SK-N-SH (cell line): ENCODE measurements around the gene SETBP1. TPM values are rescaled to one million over a fixed set of nuclear protein-coding genes. Genes with fewer than 3 reads are reported as not detected.
A peak's percentile ranks its signal among the peaks of the same experiment; 100 is the strongest.

Experiments
- CTCF ChIA-PET: fragments of 300-600, 350-600 bp; formaldehyde crosslinking; extraction: SDS; loops from one replicate; lab custom pipeline; 2021; lab: Yijun Ruan, JAX
- POLR2A ChIA-PET: fragments of 350-600 bp; sonication (Branson Sonifier 250); formaldehyde crosslinking; extraction: SDS; loops from one replicate; lab custom pipeline; 2020; ENCODE audit warnings: antibody characterized with exemption, inconsistent platforms; lab: Yijun Ruan, JAX
- DNase-seq: peaks from one replicate; pipeline ENCODE4 v3.0.0; 2012
- H2AFZ ChIP-seq: fragments of 200-600 bp; sonication (generic); 2 replicates; pipeline ENCODE4 v1.8.1; 2016; ENCODE audit warnings: antibody characterized with exemption, mild to moderate bottlenecking, low read depth
- H3F3A ChIP-seq: fragments of 200-600 bp; sonication (generic); replicated peaks from 2 replicates; pipeline ENCODE3; 2016; ENCODE audit warnings: antibody characterized with exemption, mild to moderate bottlenecking; ENCODE audit not compliant: insufficient read depth
- H3K27ac ChIP-seq, 2 experiments: fragments of 200-500 bp in 1 of 2; fragments of 200-600 bp in 1 of 2; sonication (Bioruptor generic) in 1 of 2; sonication (generic), shearing (Covaris generic) in 1 of 2; 2 replicates each; pipeline versions ENCODE4 v1.5.1 to v1.6.1; 2014 to 2016; ENCODE audit warnings: low read depth in 2 of 2, inconsistent platforms in 1 of 2, low read length in 1 of 2, mild to moderate bottlenecking in 1 of 2, mixed read lengths in 1 of 2
- H3K27me3 ChIP-seq: fragments of 200-600 bp; sonication (generic), shearing (Covaris generic); 2 replicates; pipeline ENCODE4 v1.6.1; 2016; ENCODE audit warnings: mixed run types; ENCODE audit not compliant: insufficient read depth
- H3K36me3 ChIP-seq, 2 experiments: fragments of 200-500 bp in 1 of 2; fragments of 200-600 bp in 1 of 2; sonication (Bioruptor generic) in 1 of 2; sonication (generic) in 1 of 2; replicated peaks in 1 of 2; 2 replicates each; pipeline versions ENCODE3 to v1.5.1; 2014 to 2016; ENCODE audit warnings: low read length in 1 of 2, mild to moderate bottlenecking in 1 of 2; ENCODE audit not compliant: insufficient read depth in 2 of 2, control insufficient read depth in 1 of 2
- H3K4me1 ChIP-seq, 2 experiments: fragments of 200-500 bp in 1 of 2; fragments of 200-600 bp in 1 of 2; sonication (Bioruptor generic) in 1 of 2; sonication (generic), shearing (Covaris generic) in 1 of 2; 2 replicates each; pipeline versions ENCODE4 v1.5.1 to v1.6.1; 2014 to 2016; ENCODE audit warnings: low read depth in 1 of 2, low read length in 1 of 2, mixed run types in 1 of 2; ENCODE audit not compliant: insufficient read depth in 2 of 2, control insufficient read depth in 1 of 2
- H3K4me2 ChIP-seq: fragments of 200-600 bp; sonication (generic), shearing (Covaris generic); 2 replicates; pipeline ENCODE4 v1.6.1; 2017; ENCODE audit warnings: mixed run types
- H3K4me3 ChIP-seq, 2 experiments: fragments of 200-500 bp in 1 of 2; fragments of 200-600 bp in 1 of 2; sonication (Bioruptor generic) in 1 of 2; sonication (generic), shearing (Covaris generic) in 1 of 2; 2 replicates each; pipeline versions ENCODE4 v1.5.1 to v1.8.1; 2014 to 2016; ENCODE audit warnings: low read depth in 2 of 2, inconsistent platforms in 1 of 2, low read length in 1 of 2, mild to moderate bottlenecking in 1 of 2, mixed read lengths in 1 of 2, moderate library complexity in 1 of 2
- H3K79me2 ChIP-seq: fragments of 200-600 bp; sonication (generic); 2 replicates; pipeline ENCODE4 v1.8.1; 2017; ENCODE audit warnings: mild to moderate bottlenecking; ENCODE audit not compliant: insufficient read depth
- H3K9ac ChIP-seq: fragments of 200-600 bp; sonication (generic); 2 replicates; pipeline ENCODE4 v1.6.1; 2017; ENCODE audit warnings: mixed run types
- H3K9me2 ChIP-seq: fragments of 200-600 bp; sonication (generic); 2 replicates; pipeline ENCODE4 v1.6.1; 2017; ENCODE audit warnings: mixed run types
- H3K9me3 ChIP-seq: fragments of 200-600 bp; sonication (generic); 2 replicates; pipeline ENCODE4 v1.6.1; 2017; ENCODE audit warnings: mixed run types, mild to moderate bottlenecking, moderate library complexity
- H4K20me1 ChIP-seq: fragments of 200-600 bp; sonication (generic); 2 replicates; pipeline ENCODE4 v1.6.1; 2017; ENCODE audit warnings: mild to moderate bottlenecking, mixed run types; ENCODE audit not compliant: insufficient read depth
- FOXJ3 ChIP-seq: sonication (generic); formaldehyde crosslinking; IDR thresholded peaks from 2 replicates; pipeline ENCODE4 v1.5.1; 2020; ENCODE audit warnings: mild to moderate bottlenecking, missing genetic modification reagents
- GABPA ChIP-seq: IDR thresholded peaks from 2 replicates; pipeline ENCODE4 v1.4.0; 2012; ENCODE audit warnings: low read depth, mild to moderate bottlenecking
- MEF2A ChIP-seq: IDR thresholded peaks from 2 replicates; pipeline ENCODE4 v1.4.0; 2012; ENCODE audit warnings: low read depth, borderline replicate concordance
- NFIC ChIP-seq: IDR thresholded peaks from 2 replicates; pipeline ENCODE4 v1.4.0; 2012; ENCODE audit warnings: borderline replicate concordance
- NRF1 ChIP-seq: IDR thresholded peaks from 2 replicates; pipeline ENCODE4 v1.6.1; 2012; ENCODE audit warnings: low read depth, mild to moderate bottlenecking, low read length
- POLR2AphosphoS5 ChIP-seq: IDR thresholded peaks from 2 replicates; pipeline ENCODE4 v1.6.1; 2012; ENCODE audit warnings: low read depth, low read length
- RAD21 ChIP-seq: IDR thresholded peaks from 2 replicates; pipeline ENCODE4 v1.6.1; 2012; ENCODE audit warnings: mild to moderate bottlenecking, low read length
- RFX5 ChIP-seq: IDR thresholded peaks from 2 replicates; pipeline ENCODE4 v1.6.1; 2012; ENCODE audit warnings: mild to moderate bottlenecking, improper control_type of control experiment, low read length
- TAF1 ChIP-seq: IDR thresholded peaks from 2 replicates; pipeline ENCODE4 v1.6.1; 2012; ENCODE audit warnings: low read depth, mild to moderate bottlenecking, low read length, moderate library complexity, borderline replicate concordance
- TCF12 ChIP-seq: IDR thresholded peaks from 2 replicates; pipeline ENCODE4 v1.4.0; 2012
- YY1 ChIP-seq: IDR thresholded peaks from 2 replicates; pipeline ENCODE4 v1.4.0; 2012; ENCODE audit warnings: low read depth, mild to moderate bottlenecking
- WGBS: methylation state at CpG from one replicate; pipeline ENCODE4 v1.1.6; 2017; ENCODE audit warnings: low lambda C conversion rate; 5-methylcytosine and 5-hydroxymethylcytosine counted together
- polyA plus RNA-seq, 3 experiments: library from polyadenylated mRNA; depleted of rRNA; stranded (reverse); fragments of >200 nt; gene quantifications; 2 replicates each; pipeline ENCODE4 v1.2.3, GENCODE V29; 2012
- TF ChIP-seq, protein P1 (sequence below): fragments of 200-600 bp; sonication (generic); IDR thresholded peaks from 2 replicates; pipeline ENCODE4 v1.6.1; 2017; ENCODE audit warnings: antibody characterized with exemption, mild to moderate bottlenecking, moderate library complexity
- TF ChIP-seq, protein P2 (sequence below): fragments of 150-350 bp; IDR thresholded peaks from 2 replicates; pipeline ENCODE4 v1.6.1; 2016; ENCODE audit warnings: mild to moderate bottlenecking, low read depth, low read length
- TF ChIP-seq, protein P3 (sequence below): IDR thresholded peaks from 2 replicates; pipeline ENCODE4 v1.4.0; 2012; ENCODE audit warnings: low read depth

Gene SETBP1
- polyA plus RNA-seq, 1 of the 3 experiments (the other 2 are of a cell fraction) = 3.0 TPM

DNA sequence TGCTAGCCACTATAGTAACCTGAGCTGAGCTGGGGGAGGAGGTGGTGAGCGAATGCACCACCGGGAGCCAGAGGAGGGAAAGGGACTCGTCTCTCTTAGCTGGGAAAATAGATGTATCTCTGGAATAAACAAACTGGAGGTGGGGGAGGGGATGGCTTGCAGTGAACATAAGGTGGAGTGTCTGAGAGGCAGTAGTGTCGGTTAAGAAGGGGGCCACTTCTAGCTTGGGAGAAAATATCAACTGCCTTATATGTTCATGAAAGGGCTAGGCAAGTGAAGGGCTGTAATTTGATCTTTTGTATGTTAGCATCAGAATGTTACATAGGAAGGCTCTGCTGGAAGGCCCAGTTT, 2.2 kb downstream of the SETBP1 start:
- Histone ChIP-seq H3K79me2 (peaks cover 52% of the 10 kb centered on the region), H3K4me2 (peak overlapping the region; percentile 93), H3K27me3 (no peaks in the 10 kb centered on the region), H3K27ac (peak overlapping the region in 1 of 2 experiments; percentile 40; a peak in 2 of 4 replicates), H2AFZ (0 out of 2 replicates have a peak overlapping the region, but pooled peaks have one; percentile 9), H3K9me3 (no peaks in the 10 kb centered on the region), H3K4me3 (peak overlapping the region in 1 of 2 experiments; percentile 74; a peak in 2 of 4 replicates), H4K20me1 (no peaks in the 10 kb centered on the region), H3K9me2 (no peaks in the 10 kb centered on the region), H3F3A (peaks cover 7% of the 10 kb centered on the region), H3K9ac (no peak overlapping the region), H3K36me3 (no peaks in the 10 kb centered on the region), H3K4me1 (peaks cover 29 to 32% of the 10 kb centered on the region in 2 experiments)
- ChIA-PET POLR2A (no interaction called here), CTCF (interaction anchor here (0.6 kb wide), 1 partner anchor 374 kb away, joined by 3 read pairs; no protein-coding TSS in a partner anchor)
- TF ChIP-seq RAD21 = no peak
- TF ChIP-seq TAF1 = no peak
- DNase-seq = no peak
- 61% methylated on average over 4 of the region's 4 CpGs for WGBS

DNA sequence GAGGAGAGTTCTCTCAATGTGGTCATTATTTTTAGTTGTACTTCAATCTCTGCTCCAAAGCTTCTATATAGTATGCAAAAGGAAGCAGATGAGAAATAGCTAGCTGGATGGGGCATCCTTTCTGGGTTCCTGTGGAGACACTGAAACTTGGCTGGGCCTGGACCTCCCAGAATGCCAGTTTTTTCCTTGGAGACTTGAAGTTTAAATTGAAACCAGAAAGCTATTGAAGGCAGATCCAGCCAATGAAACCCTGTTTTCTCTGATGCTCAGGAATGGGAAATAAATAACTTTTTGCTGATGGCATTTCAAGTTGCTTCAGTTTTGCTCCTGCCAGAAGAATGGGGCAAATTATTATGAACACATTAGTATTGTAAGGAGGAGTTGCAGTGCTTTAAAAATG, 2.9 kb downstream of the SETBP1 start:
- peak overlapping the region; percentile 40 to 69; a peak in 2 of 4 replicates for H3K27ac ChIP-seq
- DNase-seq = no peak
- H3K4me2 ChIP-seq = peak overlapping the region; percentile 93
- H3K79me2 ChIP-seq = peaks cover 57% of the 10 kb centered on the region
- H3K9me3 ChIP-seq = no peaks in the 10 kb centered on the region
- no peaks in the 10 kb centered on the region for H4K20me1 ChIP-seq
- ChIA-PET POLR2A (interaction anchor here (0.9 kb wide), 1 partner anchor 59 kb away, joined by 3 read pairs; no protein-coding TSS in a partner anchor), CTCF (interaction anchor here (0.6 to 1.4 kb wide), 2 partner anchors 11 to 751 kb away, joined by 3 read pairs; no protein-coding TSS in a partner anchor)
- H2AFZ ChIP-seq = no peak overlapping the region
- no peaks in the 10 kb centered on the region for H3K9me2 ChIP-seq
- TF ChIP-seq MEF2A (no peak), TCF12 (0 out of 2 replicates have a peak, but pooled peaks have one; percentile 35), YY1 (no peak), NRF1 (no peak), FOXJ3 (CRISPR knock-in tag) (no peak), NFIC (no peak)
- TF ChIP-seq, protein P1, sequence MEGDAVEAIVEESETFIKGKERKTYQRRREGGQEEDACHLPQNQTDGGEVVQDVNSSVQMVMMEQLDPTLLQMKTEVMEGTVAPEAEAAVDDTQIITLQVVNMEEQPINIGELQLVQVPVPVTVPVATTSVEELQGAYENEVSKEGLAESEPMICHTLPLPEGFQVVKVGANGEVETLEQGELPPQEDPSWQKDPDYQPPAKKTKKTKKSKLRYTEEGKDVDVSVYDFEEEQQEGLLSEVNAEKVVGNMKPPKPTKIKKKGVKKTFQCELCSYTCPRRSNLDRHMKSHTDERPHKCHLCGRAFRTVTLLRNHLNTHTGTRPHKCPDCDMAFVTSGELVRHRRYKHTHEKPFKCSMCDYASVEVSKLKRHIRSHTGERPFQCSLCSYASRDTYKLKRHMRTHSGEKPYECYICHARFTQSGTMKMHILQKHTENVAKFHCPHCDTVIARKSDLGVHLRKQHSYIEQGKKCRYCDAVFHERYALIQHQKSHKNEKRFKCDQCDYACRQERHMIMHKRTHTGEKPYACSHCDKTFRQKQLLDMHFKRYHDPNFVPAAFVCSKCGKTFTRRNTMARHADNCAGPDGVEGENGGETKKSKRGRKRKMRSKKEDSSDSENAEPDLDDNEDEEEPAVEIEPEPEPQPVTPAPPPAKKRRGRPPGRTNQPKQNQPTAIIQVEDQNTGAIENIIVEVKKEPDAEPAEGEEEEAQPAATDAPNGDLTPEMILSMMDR = no peak
- H3K36me3 ChIP-seq = no peaks in the 10 kb centered on the region
- H3K4me1 ChIP-seq = peaks cover 27 to 32% of the 10 kb centered on the region in 2 experiments
- no peak overlapping the region for H3K4me3 ChIP-seq
- no peak overlapping the region for H3K9ac ChIP-seq
- H3F3A ChIP-seq = peaks cover 5% of the 10 kb centered on the region
- H3K27me3 ChIP-seq = no peaks in the 10 kb centered on the region

DNA sequence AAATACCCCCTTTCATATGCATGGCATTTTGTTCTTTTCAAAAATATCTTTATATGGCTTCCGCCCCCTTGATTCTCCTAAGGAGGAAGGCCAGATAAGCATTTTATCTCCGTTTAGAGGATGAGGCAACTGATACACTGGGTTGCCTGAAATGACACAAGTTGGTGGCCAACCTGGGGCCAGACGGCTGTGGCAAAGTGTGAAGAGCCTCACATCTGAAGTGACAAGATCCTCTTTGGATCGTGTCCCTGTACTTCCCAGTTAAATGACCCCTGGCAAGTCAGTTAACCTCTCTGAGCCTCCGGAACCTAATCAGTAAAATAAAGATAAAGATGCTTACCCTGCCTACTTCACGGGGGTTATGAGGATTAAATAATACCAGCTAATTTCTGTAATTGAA, 4.6 kb downstream of the SETBP1 start:
- H3K4me1 ChIP-seq = peaks cover 27 to 32% of the 10 kb centered on the region in 2 experiments
- H3K4me3 ChIP-seq = no peak overlapping the region
- no peaks in the 10 kb centered on the region for H3K27me3 ChIP-seq
- no peak overlapping the region for H3K9ac ChIP-seq
- no peaks in the 10 kb centered on the region for H4K20me1 ChIP-seq
- no peaks in the 10 kb centered on the region for H3K9me3 ChIP-seq
- no peaks in the 10 kb centered on the region for H3K36me3 ChIP-seq
- no peaks in the 10 kb centered on the region for H3K9me2 ChIP-seq
- H2AFZ ChIP-seq = no peak overlapping the region
- no peak overlapping the region for H3K27ac ChIP-seq
- 97% methylated on average over 6 of the region's 6 CpGs for WGBS
- H3F3A ChIP-seq = peaks cover 3% of the 10 kb centered on the region
- TF ChIP-seq, protein P2, sequence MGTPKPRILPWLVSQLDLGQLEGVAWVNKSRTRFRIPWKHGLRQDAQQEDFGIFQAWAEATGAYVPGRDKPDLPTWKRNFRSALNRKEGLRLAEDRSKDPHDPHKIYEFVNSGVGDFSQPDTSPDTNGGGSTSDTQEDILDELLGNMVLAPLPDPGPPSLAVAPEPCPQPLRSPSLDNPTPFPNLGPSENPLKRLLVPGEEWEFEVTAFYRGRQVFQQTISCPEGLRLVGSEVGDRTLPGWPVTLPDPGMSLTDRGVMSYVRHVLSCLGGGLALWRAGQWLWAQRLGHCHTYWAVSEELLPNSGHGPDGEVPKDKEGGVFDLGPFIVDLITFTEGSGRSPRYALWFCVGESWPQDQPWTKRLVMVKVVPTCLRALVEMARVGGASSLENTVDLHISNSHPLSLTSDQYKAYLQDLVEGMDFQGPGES = no peak
- TF ChIP-seq, protein P3, sequence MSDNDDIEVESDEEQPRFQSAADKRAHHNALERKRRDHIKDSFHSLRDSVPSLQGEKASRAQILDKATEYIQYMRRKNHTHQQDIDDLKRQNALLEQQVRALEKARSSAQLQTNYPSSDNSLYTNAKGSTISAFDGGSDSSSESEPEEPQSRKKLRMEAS = no peak
- TF ChIP-seq POLR2AphosphoS5 = no peak
- TF ChIP-seq TAF1 = no peak
- no peak for TF ChIP-seq GABPA
- no peak for TF ChIP-seq RFX5
- ChIA-PET POLR2A (no interaction called here), CTCF (interaction anchor here (1.3 to 1.4 kb wide), 2 partner anchors 9 to 528 kb away, joined by 3 read pairs; no protein-coding TSS in a partner anchor)
- no peak overlapping the region for H3K4me2 ChIP-seq
- DNase-seq = no peak
- H3K79me2 ChIP-seq = peaks cover 66% of the 10 kb centered on the region
